ENCODE measurements around the gene SLC24A3.

DNA sequence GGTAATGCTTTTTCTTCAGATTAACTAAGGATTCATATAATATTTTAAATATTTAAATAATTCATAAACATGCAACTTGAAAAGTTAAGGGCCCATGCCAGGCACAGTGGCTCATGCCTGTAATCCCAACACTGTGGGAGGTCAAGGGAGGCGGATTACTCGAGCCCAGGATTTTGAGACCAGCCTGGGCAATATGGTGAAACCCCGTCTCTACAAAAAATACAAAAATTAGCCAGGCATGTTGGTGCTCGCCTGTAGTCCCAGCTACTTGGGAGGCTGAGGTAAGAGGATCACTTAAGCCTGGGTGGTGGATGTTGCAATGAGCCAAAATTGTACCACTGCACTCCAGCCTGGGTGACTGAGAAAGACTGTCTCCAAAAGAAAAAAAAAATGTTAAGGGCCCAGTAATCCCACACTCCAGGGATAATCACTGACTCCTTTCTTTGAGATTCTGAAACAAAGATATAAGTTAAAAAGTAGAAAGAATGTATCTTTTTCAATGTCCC is 537.7 kb downstream of the SLC24A3 start:
- TF ChIP-seq, protein P1, sequence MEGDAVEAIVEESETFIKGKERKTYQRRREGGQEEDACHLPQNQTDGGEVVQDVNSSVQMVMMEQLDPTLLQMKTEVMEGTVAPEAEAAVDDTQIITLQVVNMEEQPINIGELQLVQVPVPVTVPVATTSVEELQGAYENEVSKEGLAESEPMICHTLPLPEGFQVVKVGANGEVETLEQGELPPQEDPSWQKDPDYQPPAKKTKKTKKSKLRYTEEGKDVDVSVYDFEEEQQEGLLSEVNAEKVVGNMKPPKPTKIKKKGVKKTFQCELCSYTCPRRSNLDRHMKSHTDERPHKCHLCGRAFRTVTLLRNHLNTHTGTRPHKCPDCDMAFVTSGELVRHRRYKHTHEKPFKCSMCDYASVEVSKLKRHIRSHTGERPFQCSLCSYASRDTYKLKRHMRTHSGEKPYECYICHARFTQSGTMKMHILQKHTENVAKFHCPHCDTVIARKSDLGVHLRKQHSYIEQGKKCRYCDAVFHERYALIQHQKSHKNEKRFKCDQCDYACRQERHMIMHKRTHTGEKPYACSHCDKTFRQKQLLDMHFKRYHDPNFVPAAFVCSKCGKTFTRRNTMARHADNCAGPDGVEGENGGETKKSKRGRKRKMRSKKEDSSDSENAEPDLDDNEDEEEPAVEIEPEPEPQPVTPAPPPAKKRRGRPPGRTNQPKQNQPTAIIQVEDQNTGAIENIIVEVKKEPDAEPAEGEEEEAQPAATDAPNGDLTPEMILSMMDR (IDR thresholded peaks at IDR 0.05), result no peak
- TF ChIP-seq ZFX (IDR thresholded peaks at IDR 0.05; ENCODE audit: borderline replicate concordance), result no peak
